WERI-Rb-1 (cell line): ENCODE data around the gene ALG12.

Experiments used
- DNase-seq: peaks from one replicate; pipeline ENCODE4 v3.0.0-alpha.2; 2020
- H3K27ac ChIP-seq: fragments of 250-450 bp; sonication (Bioruptor Pico); 2 replicates; pipeline ENCODE4 v1.5.1; 2020; ENCODE audit warnings: mild to moderate bottlenecking, moderate library complexity
- H3K27me3 ChIP-seq: fragments of 250-450 bp; sonication (Bioruptor Pico); 2 replicates; pipeline ENCODE4 v1.5.1; 2021; ENCODE audit warnings: mild to moderate bottlenecking, low read depth, moderate library complexity; ENCODE audit not compliant: insufficient read depth, severe bottlenecking
- H3K36me3 ChIP-seq: fragments of 250-450 bp; sonication (Bioruptor Pico); 2 replicates; pipeline ENCODE4 v1.5.1; 2020; ENCODE audit warnings: mild to moderate bottlenecking, moderate library complexity
- H3K4me3 ChIP-seq: 2 replicates; pipeline ENCODE4 v1.5.1; 2011; ENCODE audit warnings: low read depth, mild to moderate bottlenecking, control low read depth, low read length
- H3K9me3 ChIP-seq: fragments of 250-450 bp; sonication (Bioruptor Pico); 2 replicates; pipeline ENCODE4 v1.5.1; 2021; ENCODE audit warnings: mild to moderate bottlenecking, moderate library complexity; ENCODE audit not compliant: severe bottlenecking
- CTCF ChIP-seq: IDR thresholded peaks from 2 replicates; pipeline ENCODE4 v1.5.1; 2011; ENCODE audit warnings: low read depth, mild to moderate bottlenecking, control low read depth, inconsistent platforms, low read length

ALG12 gene

GRCh38 chr22:49909476-49910205, 8.6 kb downstream of the ALG12 start:
- DNase-seq, result no peak
- Histone ChIP-seq H3K9me3 (no peaks in the 10 kb centered on the region), H3K4me3 (no peak overlapping the region), H3K36me3 (peaks cover 32% of the 10 kb centered on the region), H3K27ac (no peak overlapping the region), H3K27me3 (no peaks in the 10 kb centered on the region)
- no peak for TF ChIP-seq CTCF

GRCh38 chr22:49907807-49908206, 10.4 kb downstream of the ALG12 start:
- no peak for DNase-seq

GRCh38 chr22:49906799-49907290, 11.4 kb downstream of the ALG12 start:
- no peak for TF ChIP-seq CTCF
- Histone ChIP-seq H3K36me3 (peaks cover 31% of the 10 kb centered on the region), H3K27ac (no peak overlapping the region), H3K27me3 (no peaks in the 10 kb centered on the region), H3K9me3 (no peaks in the 10 kb centered on the region), H3K4me3 (no peak overlapping the region)
- no peak for DNase-seq

More at GRCh38 chr22:49907807-49908206, 10.4 kb downstream of the ALG12 start:
- TF ChIP-seq CTCF, result no peak
- Histone ChIP-seq H3K27me3 (no peaks in the 10 kb centered on the region), H3K4me3 (no peak overlapping the region), H3K27ac (no peak overlapping the region), H3K9me3 (no peaks in the 10 kb centered on the region), H3K36me3 (peaks cover 39% of the 10 kb centered on the region)

GRCh38 chr22:49906071-49906798, 12.0 kb downstream of the ALG12 start:
- no peak overlapping the region for H3K27ac ChIP-seq
- peaks cover 31% of the 10 kb centered on the region for H3K36me3 ChIP-seq
- H3K4me3 ChIP-seq, result no peak overlapping the region
- H3K27me3 ChIP-seq, result no peaks in the 10 kb centered on the region
- no peak for DNase-seq
- no peaks in the 10 kb centered on the region for H3K9me3 ChIP-seq
- no peak for TF ChIP-seq CTCF

- DNase-seq, result no peak
- H3K36me3 ChIP-seq, result peaks cover 34% of the 10 kb centered on the region
- no peaks in the 10 kb centered on the region for H3K9me3 ChIP-seq
- no peaks in the 10 kb centered on the region for H3K27me3 ChIP-seq
- H3K4me3 ChIP-seq, result no peak overlapping the region
- no peak for TF ChIP-seq CTCF
- H3K27ac ChIP-seq, result no peak overlapping the region
Observed at GRCh38 chr22:49905465-49905864, 12.8 kb downstream of the ALG12 start.
